Tibial nerve (tissue), 4 donors: ENCODE results near the gene OR14K1.
"Not testable (repeated sequence)": the region's sequence is repeated elsewhere in the genome, so short reads cannot be mapped to it uniquely, and the experiment has no call there.

Source experiments
- CTCF ChIP-seq, 5 experiments: fragments of 200-600 bp in 3 of 5; fragments of 450-650 bp in 2 of 5; sonication (generic) in 3 of 5; IDR thresholded peaks; one replicate each; pipeline ENCODE4 v1.5.1; 2016 to 2019; ENCODE audit warnings: antibody characterized with exemption in 5 of 5, mild to moderate bottlenecking in 3 of 5, moderate library complexity in 2 of 5
- EP300 ChIP-seq, 2 donors: sonication (generic); formaldehyde crosslinking; IDR thresholded peaks; one replicate each; pipeline ENCODE4 v1.6.1; 2017; ENCODE audit warnings: antibody characterized with exemption in 2 of 2, mild to moderate bottlenecking in 1 of 2
- POLR2A ChIP-seq, 2 donors: fragments of 450-650 bp; IDR thresholded peaks; one replicate each; pipeline ENCODE4 v1.6.1; 2017; ENCODE audit warnings: antibody characterized with exemption in 2 of 2, mild to moderate bottlenecking in 2 of 2, moderate library complexity in 2 of 2

- not testable (repeated sequence) for TF ChIP-seq CTCF, EP300, POLR2A (IDR thresholded peaks at IDR 0.05)
These were observed 27.7 kb upstream of the OR14K1 start for GRCh38 chr1:247710681-247711080.
